ENCODE results near the gene TAF4.

TAF4 gene

DNA sequence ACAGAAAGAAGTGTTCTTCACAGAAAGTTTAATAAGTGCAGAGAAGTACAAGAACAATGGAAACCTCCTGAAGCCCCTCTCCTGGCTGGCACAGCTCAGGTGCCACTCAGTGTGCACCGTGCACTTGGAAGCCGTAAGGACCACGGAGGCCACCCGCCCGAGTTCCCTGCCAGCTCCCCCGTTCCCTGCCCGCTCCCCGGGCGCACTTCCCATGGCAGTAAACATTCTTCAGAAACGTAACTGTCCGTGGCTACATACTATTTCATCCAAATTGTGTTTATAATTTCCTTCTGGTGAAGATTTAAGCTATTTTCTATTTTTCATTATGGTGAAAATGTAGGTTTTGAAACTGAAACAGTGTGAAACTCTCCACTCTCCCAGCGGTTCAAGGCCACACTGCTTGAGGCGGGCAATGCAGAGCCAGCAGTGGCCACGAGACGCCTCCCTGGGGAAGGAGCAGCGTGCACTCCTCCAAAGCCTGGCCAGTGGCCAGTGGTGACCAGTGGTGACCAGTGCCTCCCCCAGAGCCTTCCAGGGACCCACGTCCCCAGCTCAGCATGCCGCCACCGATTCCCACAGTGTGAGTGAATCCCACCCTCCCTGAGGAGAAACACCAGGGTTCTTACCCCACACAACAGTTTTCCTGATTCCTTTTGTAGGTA lies 46.4 kb downstream of the TAF4 start:
- no peak overlapping the region for H3K27ac Mint-ChIP-seq
- H3K4me3 Mint-ChIP-seq: no peak overlapping the region
- H3K4me1 Mint-ChIP-seq (ENCODE audit: low read depth): peaks cover 2% of the 10 kb centered on the region
- H3K9me3 Mint-ChIP-seq: no peaks in the 10 kb centered on the region
- H3K27me3 Mint-ChIP-seq (ENCODE audit: low read depth): no peaks in the 10 kb centered on the region
- no peaks in the 10 kb centered on the region for H3K36me3 Mint-ChIP-seq (ENCODE audit: low read depth)

DNA sequence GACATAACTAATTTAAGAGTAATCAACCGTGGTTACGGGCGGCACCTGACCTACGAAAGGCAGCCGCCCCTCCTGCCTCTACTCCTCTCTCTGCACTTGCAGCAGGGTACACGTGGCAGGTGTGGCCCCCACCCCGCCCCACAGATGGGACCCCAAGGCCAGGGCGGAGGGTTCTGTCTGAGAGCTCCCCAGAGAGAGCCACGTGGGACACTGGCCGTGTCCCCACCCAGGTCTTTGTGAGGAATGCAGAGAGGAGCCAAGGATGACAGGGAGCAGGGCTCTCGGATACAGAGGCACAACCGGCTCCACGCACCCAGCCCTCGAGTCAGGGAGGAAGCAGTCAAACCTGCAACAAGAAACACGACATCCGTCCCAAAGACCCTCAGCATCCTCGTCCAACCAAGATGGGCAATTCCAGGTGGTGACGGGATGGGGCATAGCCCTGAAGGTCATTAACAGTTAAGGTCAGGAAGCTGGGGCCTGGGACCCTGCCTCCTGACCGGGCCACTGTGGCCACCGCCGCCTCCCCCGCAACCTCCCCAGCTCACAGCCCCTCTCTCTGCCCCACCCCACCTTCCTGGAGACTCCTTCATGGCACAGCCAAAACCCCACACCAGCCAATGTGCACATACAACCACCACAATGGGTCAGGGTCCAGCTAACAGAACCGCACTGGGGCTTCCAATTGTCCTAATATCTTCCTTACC lies 47.1 kb downstream of the TAF4 start:
- Mint-ChIP-seq H3K27me3 (ENCODE audit: low read depth) (no peaks in the 10 kb centered on the region), H3K9me3 (no peaks in the 10 kb centered on the region), H3K27ac (no peak overlapping the region), H3K36me3 (ENCODE audit: low read depth) (no peaks in the 10 kb centered on the region), H3K4me1 (ENCODE audit: low read depth) (peaks cover 2% of the 10 kb centered on the region), H3K4me3 (no peak overlapping the region)

DNA sequence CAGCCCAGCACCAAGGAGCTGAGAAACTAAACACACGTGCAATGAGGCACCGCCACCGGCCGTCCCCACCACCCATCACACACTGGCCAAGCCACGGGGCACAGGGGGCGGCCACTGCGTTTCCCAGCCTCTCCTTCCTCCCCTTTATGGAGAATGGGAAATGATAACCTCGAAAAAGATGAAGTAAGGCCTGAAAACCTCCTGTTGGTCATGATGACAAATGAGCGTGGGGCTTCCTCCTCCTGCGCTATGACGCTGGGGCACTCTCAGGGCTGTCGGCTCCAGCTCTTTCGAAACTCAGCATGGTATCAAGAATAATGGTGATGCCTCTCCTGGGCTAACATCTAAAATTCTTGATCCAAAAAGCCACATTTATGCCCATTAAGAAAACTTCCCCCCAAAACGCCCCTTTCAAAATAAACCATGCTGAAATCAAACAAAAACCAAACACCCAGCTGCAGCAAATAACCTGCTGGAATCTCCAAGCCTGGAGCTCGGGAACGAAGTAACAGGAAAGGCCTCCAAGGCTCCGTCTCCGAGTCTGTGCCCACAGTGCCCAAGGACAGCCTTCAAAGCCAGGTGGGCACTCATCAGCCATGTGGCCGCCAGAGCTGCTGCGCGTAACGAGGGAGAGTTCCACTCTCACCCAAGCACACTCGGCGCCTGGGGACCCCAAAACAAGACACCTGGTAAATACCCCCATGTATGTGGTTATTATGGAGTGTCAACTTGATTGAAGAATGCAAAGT lies 50.0 kb downstream of the TAF4 start:
- Mint-ChIP-seq H3K9me3 (no peaks in the 10 kb centered on the region), H3K36me3 (ENCODE audit: low read depth) (peaks cover 5% of the 10 kb centered on the region), H3K27ac (no peak overlapping the region), H3K4me1 (ENCODE audit: low read depth) (peaks cover 8% of the 10 kb centered on the region), H3K27me3 (ENCODE audit: low read depth) (no peaks in the 10 kb centered on the region), H3K4me3 (no peak overlapping the region)

DNA sequence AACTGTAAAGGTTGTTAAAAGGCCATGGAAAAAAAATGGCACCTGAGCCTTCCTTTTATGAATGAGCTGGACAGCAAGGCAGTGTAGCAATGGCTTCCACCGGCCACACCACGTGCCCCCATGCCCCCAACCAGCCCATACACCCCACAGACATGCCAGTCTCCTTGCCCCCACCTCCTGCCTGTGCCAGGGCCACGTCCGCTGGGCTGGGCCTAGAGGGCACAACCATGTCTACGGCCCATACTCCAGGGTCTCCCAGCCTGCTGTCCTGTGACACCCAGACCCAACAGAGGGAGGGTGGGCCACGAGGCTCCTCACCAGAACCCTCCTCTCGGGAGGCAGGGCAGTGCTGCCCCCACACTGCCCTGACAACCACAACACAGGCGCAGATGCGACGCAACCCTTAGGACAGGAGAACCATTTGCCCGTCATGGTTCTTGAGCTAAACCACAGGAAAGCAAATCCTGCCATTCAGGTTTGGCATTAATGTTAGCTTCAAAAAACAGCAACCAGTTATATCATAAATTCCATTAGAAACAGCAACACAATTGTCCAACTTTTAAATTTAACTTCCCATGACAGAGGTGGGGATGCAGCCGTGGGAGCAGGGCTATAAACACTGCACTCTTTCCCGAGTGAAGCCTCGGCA lies 50.7 kb downstream of the TAF4 start:
- Mint-ChIP-seq H3K4me3 (no peak overlapping the region), H3K36me3 (ENCODE audit: low read depth) (peaks cover 5% of the 10 kb centered on the region), H3K9me3 (no peaks in the 10 kb centered on the region), H3K27ac (no peak overlapping the region), H3K4me1 (ENCODE audit: low read depth) (peaks cover 6% of the 10 kb centered on the region), H3K27me3 (ENCODE audit: low read depth) (no peaks in the 10 kb centered on the region)

DNA sequence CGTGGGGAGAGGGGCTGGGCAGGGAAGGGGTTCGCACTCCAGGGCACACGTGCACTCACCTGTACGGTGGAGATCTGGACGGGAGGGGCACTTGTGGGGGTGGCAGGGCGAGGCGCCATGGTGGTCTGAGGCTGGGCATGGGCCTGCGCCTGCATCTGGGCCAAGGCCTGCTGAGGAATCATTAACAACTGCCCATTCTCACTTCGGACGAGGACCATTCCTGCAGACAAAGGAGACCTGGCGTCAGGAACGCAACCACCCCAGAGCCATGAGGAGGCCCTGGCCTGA lies 51.2 kb downstream of the TAF4 start:
- H3K36me3 Mint-ChIP-seq (ENCODE audit: low read depth): peaks cover 5% of the 10 kb centered on the region
- H3K4me1 Mint-ChIP-seq (ENCODE audit: low read depth): peaks cover 6% of the 10 kb centered on the region
- H3K4me3 Mint-ChIP-seq: no peak overlapping the region
- H3K27me3 Mint-ChIP-seq (ENCODE audit: low read depth): no peaks in the 10 kb centered on the region
- no peaks in the 10 kb centered on the region for H3K9me3 Mint-ChIP-seq
- H3K27ac Mint-ChIP-seq: no peak overlapping the region

DNA sequence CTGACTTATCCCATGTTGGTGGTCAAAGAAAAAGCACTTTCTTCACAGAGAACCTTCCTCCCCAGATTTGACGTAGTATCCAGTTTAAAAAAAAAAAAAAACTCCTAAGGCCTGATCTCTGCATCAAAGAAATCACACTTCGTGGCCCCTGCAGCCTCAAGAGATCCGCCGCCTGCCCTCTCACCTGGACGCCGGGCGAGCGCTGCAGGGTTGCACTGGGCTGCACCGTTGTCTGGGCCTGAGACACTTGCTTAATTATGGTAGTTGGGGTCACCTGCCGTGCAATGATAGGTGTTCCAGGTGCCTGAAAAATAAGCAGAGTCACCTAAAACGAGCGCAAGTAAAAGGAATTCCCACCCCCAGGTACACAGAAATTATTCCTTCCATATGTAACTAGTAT lies 53.0 kb downstream of the TAF4 start:
- H3K4me1 Mint-ChIP-seq (ENCODE audit: low read depth): peaks cover 6% of the 10 kb centered on the region
- peaks cover 15% of the 10 kb centered on the region for H3K36me3 Mint-ChIP-seq (ENCODE audit: low read depth)
- no peaks in the 10 kb centered on the region for H3K27me3 Mint-ChIP-seq (ENCODE audit: low read depth)
- no peak overlapping the region for H3K27ac Mint-ChIP-seq
- no peak overlapping the region for H3K4me3 Mint-ChIP-seq
- no peaks in the 10 kb centered on the region for H3K9me3 Mint-ChIP-seq

DNA sequence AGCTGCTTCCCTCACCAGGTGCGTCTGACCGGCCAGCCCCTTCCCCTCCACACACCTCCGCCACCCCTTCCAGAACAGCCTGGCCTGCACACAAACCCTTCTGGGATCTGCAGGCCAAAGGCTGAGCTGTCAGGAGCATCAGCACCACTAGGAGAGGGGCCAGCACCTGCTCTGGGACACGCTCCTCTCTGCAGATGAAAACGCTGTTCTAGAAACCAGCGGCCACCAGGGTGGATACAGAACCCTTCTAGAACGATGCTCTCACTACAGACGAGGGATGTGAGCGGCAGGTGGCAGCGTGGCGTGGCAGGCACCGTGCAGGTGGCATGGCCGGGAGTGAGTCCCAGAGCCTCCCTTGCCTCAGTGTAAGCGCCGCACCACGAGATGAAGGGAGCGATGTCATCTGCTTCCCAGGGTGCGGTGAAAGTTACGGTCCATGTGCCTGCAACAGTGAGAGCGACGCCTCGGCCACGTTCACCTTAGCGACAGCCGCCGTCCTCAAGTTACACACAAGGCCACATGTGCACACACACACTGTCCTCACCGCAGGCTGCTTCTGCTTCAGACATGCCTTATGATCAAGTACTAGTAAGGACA lies 53.6 kb downstream of the TAF4 start:
- Mint-ChIP-seq H3K9me3 (no peaks in the 10 kb centered on the region), H3K27ac (no peak overlapping the region), H3K36me3 (ENCODE audit: low read depth) (peaks cover 15% of the 10 kb centered on the region), H3K27me3 (ENCODE audit: low read depth) (no peaks in the 10 kb centered on the region), H3K4me3 (no peak overlapping the region), H3K4me1 (ENCODE audit: low read depth) (peaks cover 6% of the 10 kb centered on the region)

DNA sequence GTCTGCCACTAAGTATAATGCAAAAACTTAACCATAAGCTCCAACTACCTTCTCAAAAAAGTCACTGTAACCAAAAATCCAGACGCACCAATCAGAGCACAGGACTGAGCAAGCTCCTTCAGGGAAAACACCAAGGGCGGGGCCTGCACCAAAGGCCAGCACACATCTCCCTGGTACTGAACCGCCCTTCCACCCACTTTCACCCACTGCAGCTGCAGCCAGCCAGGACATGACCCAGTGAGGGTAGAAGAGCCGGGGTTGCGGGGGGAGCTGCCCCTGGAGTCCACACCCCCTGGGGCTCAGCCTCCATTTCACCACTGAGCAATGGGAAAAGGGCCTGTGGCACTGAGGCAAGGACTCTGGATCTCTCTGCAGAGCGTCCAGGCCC lies 54.3 kb downstream of the TAF4 start:
- no peak overlapping the region for H3K27ac Mint-ChIP-seq
- H3K4me3 Mint-ChIP-seq: no peak overlapping the region
- no peaks in the 10 kb centered on the region for H3K27me3 Mint-ChIP-seq (ENCODE audit: low read depth)
- H3K36me3 Mint-ChIP-seq (ENCODE audit: low read depth): peaks cover 15% of the 10 kb centered on the region
- no peaks in the 10 kb centered on the region for H3K9me3 Mint-ChIP-seq
- H3K4me1 Mint-ChIP-seq (ENCODE audit: low read depth): peaks cover 6% of the 10 kb centered on the region

DNA sequence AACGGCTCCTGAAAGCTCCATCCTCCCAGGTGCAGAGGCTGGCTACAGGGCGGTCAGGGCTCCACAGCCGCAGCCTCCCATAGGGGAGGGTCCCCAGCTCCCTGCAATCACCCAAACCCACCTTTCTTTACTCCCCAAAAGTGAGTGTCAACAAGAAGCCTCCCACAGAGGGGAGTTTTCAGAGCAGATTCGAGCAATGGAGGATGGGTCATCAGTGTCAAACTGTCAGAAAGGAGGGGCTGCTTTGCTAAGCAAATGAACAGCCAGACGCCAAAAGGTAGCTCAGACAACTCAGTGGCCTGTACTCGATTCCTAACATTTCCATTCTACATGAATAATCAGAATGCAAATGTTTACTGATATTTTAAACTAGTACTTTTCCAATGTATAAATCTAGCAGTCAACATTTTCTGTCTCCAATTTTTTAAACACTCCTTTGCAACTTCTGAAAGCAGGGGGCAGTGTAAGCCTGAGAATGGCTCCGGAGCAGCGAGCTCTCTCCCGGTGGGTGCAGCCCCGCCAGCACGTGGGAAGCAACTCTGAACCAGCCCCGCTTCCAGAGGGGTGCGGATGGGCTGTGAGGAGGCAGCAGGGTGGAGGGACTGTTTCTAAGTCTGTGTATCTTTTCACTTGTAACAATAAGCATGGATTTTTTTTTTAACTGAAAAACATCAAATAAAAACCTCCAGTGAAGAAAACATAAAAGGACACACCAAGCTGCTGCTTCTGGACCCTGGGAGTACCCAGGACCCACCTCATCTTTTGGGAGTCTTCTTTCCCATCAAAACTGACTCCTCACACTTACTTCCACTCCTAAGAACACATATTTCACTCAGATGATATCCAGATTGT lies 54.9 kb downstream of the TAF4 start:
- no peaks in the 10 kb centered on the region for H3K27me3 Mint-ChIP-seq (ENCODE audit: low read depth)
- H3K36me3 Mint-ChIP-seq (ENCODE audit: low read depth): peaks cover 20% of the 10 kb centered on the region
- H3K4me3 Mint-ChIP-seq: no peak overlapping the region
- no peak overlapping the region for H3K27ac Mint-ChIP-seq
- peaks cover 6% of the 10 kb centered on the region for H3K4me1 Mint-ChIP-seq (ENCODE audit: low read depth)
- no peaks in the 10 kb centered on the region for H3K9me3 Mint-ChIP-seq

DNA sequence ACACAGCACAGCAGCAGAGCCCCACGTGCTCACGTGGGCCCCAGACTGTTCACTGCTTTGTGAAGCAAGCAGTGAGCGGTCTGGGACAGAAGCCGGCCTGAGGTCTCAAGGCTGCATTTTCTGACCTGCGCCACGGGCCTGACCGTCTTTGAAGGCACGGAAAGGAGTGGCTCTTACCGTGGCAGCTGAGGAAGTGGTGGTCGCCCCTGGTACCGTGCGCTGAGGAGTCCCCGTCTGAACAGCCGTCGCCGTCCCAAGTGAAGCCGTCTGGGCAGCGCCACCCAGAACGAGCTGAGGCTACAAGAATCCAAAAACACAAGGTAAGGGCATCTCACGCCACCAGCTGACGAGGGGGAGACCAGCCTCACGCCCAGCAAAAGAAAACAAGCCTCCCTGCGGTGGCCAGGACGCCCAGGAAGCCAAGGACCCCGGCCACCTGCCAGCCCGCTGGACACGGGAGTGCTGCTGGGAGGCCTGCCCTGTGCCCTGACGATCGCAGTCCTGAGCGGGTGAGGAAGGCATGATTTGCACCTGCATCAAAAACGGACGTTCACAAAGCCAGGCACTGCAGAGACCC lies 55.7 kb downstream of the TAF4 start:
- Mint-ChIP-seq H3K27ac (no peak overlapping the region), H3K4me3 (no peak overlapping the region), H3K27me3 (ENCODE audit: low read depth) (no peaks in the 10 kb centered on the region), H3K4me1 (ENCODE audit: low read depth) (peaks cover 6% of the 10 kb centered on the region), H3K9me3 (no peaks in the 10 kb centered on the region), H3K36me3 (ENCODE audit: low read depth) (peaks cover 23% of the 10 kb centered on the region)

DNA sequence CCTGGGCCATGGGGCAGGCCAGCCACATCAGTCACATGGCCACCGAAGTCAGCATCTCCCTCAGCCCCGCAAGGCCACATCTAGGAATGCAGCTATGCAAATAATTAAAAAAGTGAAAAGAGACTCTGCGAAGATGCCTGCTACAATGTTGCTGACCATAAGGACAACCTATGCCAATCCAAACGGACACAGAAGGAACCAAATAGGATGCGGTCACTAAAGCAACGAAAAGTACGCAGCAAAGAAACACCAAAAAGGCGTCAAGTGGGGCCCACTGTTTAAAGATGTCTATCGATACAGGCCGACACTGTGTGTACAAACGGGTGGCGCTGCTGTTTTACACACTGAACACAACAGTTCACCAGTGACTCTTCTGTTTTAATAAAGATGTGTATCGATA lies 56.4 kb downstream of the TAF4 start:
- Mint-ChIP-seq H3K27ac (no peak overlapping the region), H3K4me1 (ENCODE audit: low read depth) (peaks cover 6% of the 10 kb centered on the region), H3K4me3 (no peak overlapping the region), H3K9me3 (no peaks in the 10 kb centered on the region), H3K36me3 (ENCODE audit: low read depth) (peaks cover 24% of the 10 kb centered on the region), H3K27me3 (ENCODE audit: low read depth) (no peaks in the 10 kb centered on the region)

DNA sequence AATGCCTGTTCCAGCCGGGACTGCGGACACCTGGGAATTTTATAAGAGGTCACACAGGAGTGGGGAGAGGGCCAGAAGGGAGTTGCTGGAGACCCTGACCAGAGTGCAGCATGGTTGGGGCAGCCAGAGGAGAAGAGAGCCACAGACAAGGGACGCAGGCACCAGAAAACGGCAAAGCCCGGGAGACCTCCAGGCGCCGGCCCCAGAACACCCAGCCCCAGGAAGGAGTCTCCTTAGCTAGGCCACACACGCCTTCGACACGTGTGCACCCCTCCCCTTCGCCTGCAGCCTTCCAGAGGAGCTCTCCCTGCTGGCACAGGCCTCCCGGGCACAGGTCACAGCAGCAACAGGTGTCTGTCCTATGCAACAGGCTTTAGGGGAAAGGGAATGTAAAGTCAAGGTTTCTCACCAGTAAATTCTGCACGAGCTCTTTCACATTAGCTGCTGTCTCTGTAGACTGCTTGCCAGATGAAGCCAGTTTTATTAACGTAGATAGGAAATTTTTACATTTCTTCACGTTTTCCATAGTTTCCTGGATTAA lies 57.0 kb downstream of the TAF4 start:
- Mint-ChIP-seq H3K27me3 (ENCODE audit: low read depth) (no peaks in the 10 kb centered on the region), H3K27ac (no peak overlapping the region), H3K4me3 (no peak overlapping the region), H3K4me1 (ENCODE audit: low read depth) (peaks cover 6% of the 10 kb centered on the region), H3K9me3 (no peaks in the 10 kb centered on the region), H3K36me3 (ENCODE audit: low read depth) (peaks cover 24% of the 10 kb centered on the region)

DNA sequence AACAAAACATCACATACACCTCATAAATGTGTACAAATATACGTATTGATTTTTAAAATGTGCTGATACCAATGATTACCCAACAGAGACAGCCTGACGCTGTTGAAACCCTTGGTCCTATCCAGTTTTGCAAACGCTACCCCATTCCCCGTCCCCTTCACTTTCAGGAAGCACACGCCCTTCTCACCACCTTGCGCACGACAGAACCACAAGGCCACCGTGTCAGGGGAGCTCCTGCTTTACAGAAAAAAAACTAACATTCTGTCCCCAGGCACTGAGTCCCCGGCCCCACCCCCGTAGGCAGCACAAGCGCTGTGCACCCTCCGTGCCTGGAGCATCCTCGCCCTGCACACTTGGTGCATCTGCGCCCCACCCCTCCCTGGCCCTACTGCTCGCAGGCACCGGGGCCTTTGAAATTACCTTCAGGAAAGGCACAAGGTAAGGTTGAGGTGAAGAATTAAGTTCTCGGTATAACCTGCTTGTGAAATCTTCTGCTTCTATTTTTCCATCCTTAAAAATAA lies 58.5 kb downstream of the TAF4 start:
- Mint-ChIP-seq H3K36me3 (ENCODE audit: low read depth) (peaks cover 24% of the 10 kb centered on the region), H3K27ac (no peak overlapping the region), H3K4me3 (no peak overlapping the region)

More for the DNA sequence above, 58.5 kb downstream of the TAF4 start:
- Mint-ChIP-seq H3K9me3 (no peaks in the 10 kb centered on the region), H3K27me3 (ENCODE audit: low read depth) (no peaks in the 10 kb centered on the region), H3K4me1 (ENCODE audit: low read depth) (peaks cover 6% of the 10 kb centered on the region)
